Muscle of back (tissue), 11 donors: ENCODE data around the gene CSTPP1. TPM values are rescaled to one million over a fixed set of nuclear protein-coding genes. Genes with fewer than 3 reads are reported as not detected.
"Not testable (repeated sequence)": the region's sequence is repeated elsewhere in the genome, so short reads cannot be mapped to it uniquely, and the experiment has no call there.

ENCODE experiments used
- DNase-seq, 3 donors: peaks; one replicate each; pipeline versions ENCODE4 v3.0.0 to v3.0.0-alpha.2; 2013
- polyA plus RNA-seq, 10 donors: library from polyadenylated mRNA; unstranded; fragments of 120-200 nt; gene quantifications; one replicate each; pipeline ENCODE4 v1.2.1, GENCODE V29; 2013; ENCODE audit not compliant: insufficient read length in 10 of 10

The CSTPP1 gene
- polyA plus RNA-seq, 10 donors = 17.9 to 28.6 (median 20.0) TPM

GRCh38 chr11:47034091-47034490 is 97.5 kb downstream of the CSTPP1 start:
- no peak for DNase-seq

GRCh38 chr11:47035108-47035507 is 98.5 kb downstream of the CSTPP1 start:
- DNase-seq = no peak

GRCh38 chr11:47044119-47044518 is 107.6 kb downstream of the CSTPP1 start:
- DNase-seq = no peak

- no peak for DNase-seq
Measured at GRCh38 chr11:47047972-47048371, 111.4 kb downstream of the CSTPP1 start.

GRCh38 chr11:47050284-47050683 is 113.7 kb downstream of the CSTPP1 start:
- no peak for DNase-seq

- DNase-seq = peak; percentile 45 to 86 (median 71)
Measured at GRCh38 chr11:47051217-47051616, 114.7 kb downstream of the CSTPP1 start.

- no peak for DNase-seq
Measured at GRCh38 chr11:47052165-47052564, 115.6 kb downstream of the CSTPP1 start.

- DNase-seq = no peak
Measured at GRCh38 chr11:47052576-47052975, 116.0 kb downstream of the CSTPP1 start.

- no peak for DNase-seq
Measured at GRCh38 chr11:47055534-47055933, 119.0 kb downstream of the CSTPP1 start.

- DNase-seq = peak in 1 of 3 donors; percentile 78
Measured at GRCh38 chr11:47056261-47056915, 119.8 kb downstream of the CSTPP1 start.

GRCh38 chr11:47057365-47057764 is 120.8 kb downstream of the CSTPP1 start:
- DNase-seq = no peak

- no peak for DNase-seq
Measured at GRCh38 chr11:47060807-47061206, 124.2 kb downstream of the CSTPP1 start.

GRCh38 chr11:47061429-47062178 is 125.0 kb downstream of the CSTPP1 start:
- DNase-seq = peak in 1 of 3 donors; percentile 10

- DNase-seq = no peak
Measured at GRCh38 chr11:47062736-47063135, 126.2 kb downstream of the CSTPP1 start.

GRCh38 chr11:47067401-47067800 is 130.8 kb downstream of the CSTPP1 start:
- peak in 1 of 3 donors; percentile 18 for DNase-seq

- no peak for DNase-seq
Measured at GRCh38 chr11:47070769-47071168, 134.2 kb downstream of the CSTPP1 start.

- no peak for DNase-seq
Measured at GRCh38 chr11:47071341-47071740, 134.8 kb downstream of the CSTPP1 start.

GRCh38 chr11:47071791-47072261 is 135.3 kb downstream of the CSTPP1 start:
- DNase-seq = peak; percentile 69 to 91 (median 75)

GRCh38 chr11:47078751-47079521 is 142.4 kb downstream of the CSTPP1 start:
- no peak for DNase-seq

GRCh38 chr11:47080775-47081174 is 144.2 kb downstream of the CSTPP1 start:
- DNase-seq = not testable (repeated sequence)

- DNase-seq = no peak
Measured at GRCh38 chr11:47083913-47084312, 147.4 kb downstream of the CSTPP1 start.

- no peak for DNase-seq
Measured at GRCh38 chr11:47087801-47088200, 151.2 kb downstream of the CSTPP1 start.
